H9 (cell line): ENCODE data around the gene BANF1. TPM values are rescaled to one million over a fixed set of nuclear protein-coding genes. Genes with fewer than 3 reads are reported as not detected.

ENCODE experiments used
- DNase-seq: peaks from one replicate; pipeline ENCODE4 v3.0.0-alpha.2; 2017
- H2AFZ ChIP-seq: one replicate; pipeline ENCODE4 v1.6.1; 2013; ENCODE audit warnings: mild to moderate bottlenecking, low read length, control low read depth, moderate library complexity
- H2AK5ac ChIP-seq: 2 replicates; pipeline ENCODE4 v1.6.1; 2013; ENCODE audit warnings: low read length, control low read depth, mixed read lengths; ENCODE audit not compliant: insufficient read length
- H2BK120ac ChIP-seq: one replicate; pipeline ENCODE4 v1.6.1; 2013; ENCODE audit warnings: low read depth, mild to moderate bottlenecking, low read length, control low read depth, inconsistent platforms; ENCODE audit not compliant: poor library complexity, severe bottlenecking
- H2BK12ac ChIP-seq: 2 replicates; pipeline ENCODE4 v1.6.1; 2013; ENCODE audit warnings: low read length, control low read depth, mixed read lengths, low read depth; ENCODE audit not compliant: insufficient read length
- H2BK15ac ChIP-seq: 2 replicates; pipeline ENCODE4 v1.6.1; 2013; ENCODE audit warnings: low read depth, low read length, control low read depth
- H2BK20ac ChIP-seq: one replicate; pipeline ENCODE4 v1.6.1; 2013; ENCODE audit warnings: low read depth, mild to moderate bottlenecking, low read length, control low read depth, inconsistent platforms; ENCODE audit not compliant: poor library complexity, severe bottlenecking
- H2BK5ac ChIP-seq: 2 replicates; pipeline ENCODE4 v1.6.1; 2013; ENCODE audit warnings: low read length, control low read depth, mixed read lengths; ENCODE audit not compliant: insufficient read length
- H3K14ac ChIP-seq: 2 replicates; pipeline ENCODE4 v1.6.1; 2013; ENCODE audit warnings: low read length, control low read depth; ENCODE audit not compliant: insufficient read depth
- H3K18ac ChIP-seq: 2 replicates; pipeline ENCODE4 v1.6.1; 2013; ENCODE audit warnings: low read depth, mild to moderate bottlenecking, mixed read lengths, low read length, control low read depth; ENCODE audit not compliant: insufficient read length
- H3K23ac ChIP-seq: 2 replicates; pipeline ENCODE4 v1.6.1; 2013; ENCODE audit warnings: low read length, control low read depth, mixed read lengths, low read depth; ENCODE audit not compliant: insufficient read length
- H3K23me2 ChIP-seq: 2 replicates; pipeline ENCODE4 v1.6.1; 2013; ENCODE audit warnings: low read depth, mild to moderate bottlenecking, mixed read lengths, low read length, control low read depth; ENCODE audit not compliant: insufficient read length, poor library complexity, severe bottlenecking
- H3K27ac ChIP-seq: 2 replicates; pipeline ENCODE4 v1.5.1; 2013; ENCODE audit warnings: low read length, control low read depth, mixed read lengths, low read depth; ENCODE audit not compliant: insufficient read length
- H3K27me3 ChIP-seq: 2 replicates; pipeline ENCODE4 v1.6.1; 2013; ENCODE audit warnings: low read length, control low read depth, inconsistent platforms; ENCODE audit not compliant: insufficient read depth
- H3K4ac ChIP-seq: 2 replicates; pipeline ENCODE4 v1.6.1; 2013; ENCODE audit warnings: low read depth, mild to moderate bottlenecking, control low read depth, inconsistent platforms, low read length, moderate library complexity
- H3K4me1 ChIP-seq: 2 replicates; pipeline ENCODE4 v1.6.1; 2013; ENCODE audit warnings: low read length, control low read depth, inconsistent platforms; ENCODE audit not compliant: insufficient read depth
- H3K4me2 ChIP-seq: 2 replicates; pipeline ENCODE4 v1.6.1; 2013; ENCODE audit warnings: low read length, control low read depth, mixed read lengths; ENCODE audit not compliant: insufficient read length, insufficient read depth
- H3K56ac ChIP-seq: 2 replicates; pipeline ENCODE4 v1.6.1; 2013; ENCODE audit warnings: low read depth, mild to moderate bottlenecking, mixed read lengths, low read length, control low read depth; ENCODE audit not compliant: insufficient read length
- H3K79me1 ChIP-seq: 2 replicates; pipeline ENCODE4 v1.6.1; 2013; ENCODE audit warnings: low read depth, mild to moderate bottlenecking, moderate library complexity, low read length, control low read depth, inconsistent platforms; ENCODE audit not compliant: insufficient read depth, poor library complexity, severe bottlenecking
- H3K79me2 ChIP-seq: 2 replicates; pipeline ENCODE4 v1.6.1; 2013; ENCODE audit warnings: low read length, control low read depth, inconsistent platforms; ENCODE audit not compliant: insufficient read depth
- H3K9ac ChIP-seq: 2 replicates; pipeline ENCODE4 v1.6.1; 2013; ENCODE audit warnings: low read length, control low read depth, mixed read lengths; ENCODE audit not compliant: insufficient read length; ENCODE audit errors: extremely low read depth
- H3K9me3 ChIP-seq: one replicate; pipeline ENCODE4 v1.6.1; 2013; ENCODE audit warnings: low read depth, low read length, inconsistent platforms; ENCODE audit not compliant: control insufficient read depth
- H3T11ph ChIP-seq: one replicate; pipeline ENCODE4 v1.6.1; 2013; ENCODE audit warnings: mild to moderate bottlenecking, low read length, control low read depth, inconsistent platforms
- H4K20me1 ChIP-seq: one replicate; pipeline ENCODE4 v1.6.1; 2013; ENCODE audit not compliant: control insufficient read depth, insufficient read length, insufficient read depth
- H4K5ac ChIP-seq: 2 replicates; pipeline ENCODE4 v1.6.1; 2013; ENCODE audit warnings: low read depth, mild to moderate bottlenecking, mixed read lengths, low read length, control low read depth; ENCODE audit not compliant: insufficient read length
- H4K8ac ChIP-seq: replicated peaks from 2 replicates; pipeline ENCODE4 v1.6.1; 2013; ENCODE audit warnings: low read length, control low read depth, mixed read lengths, low read depth; ENCODE audit not compliant: insufficient read length
- H4K91ac ChIP-seq: 2 replicates; pipeline ENCODE4 v1.6.1; 2013; ENCODE audit warnings: low read depth, mild to moderate bottlenecking, moderate library complexity, mixed read lengths, low read length, control low read depth; ENCODE audit not compliant: insufficient read length
- H3K27ac Mint-ChIP-seq, 3 experiments: 2 replicates in 2 of 3; 3 replicates in 1 of 3; pipeline ENCODE4 v1.8.0; 2020 to 2021; ENCODE audit warnings: mixed read lengths in 3 of 3, mild to moderate bottlenecking in 1 of 3, moderate library complexity in 1 of 3
- H3K27me3 Mint-ChIP-seq: 2 replicates; pipeline ENCODE4 v1.8.0; 2021; ENCODE audit warnings: low read depth, mild to moderate bottlenecking, moderate library complexity, mixed read lengths
- H3K36me3 Mint-ChIP-seq, 3 experiments: 2 replicates in 2 of 3; 3 replicates in 1 of 3; pipeline ENCODE4 v1.8.0; 2020 to 2021; ENCODE audit warnings: low read depth in 3 of 3, mixed read lengths in 3 of 3; ENCODE audit not compliant: insufficient read depth in 1 of 3
- H3K4me1 Mint-ChIP-seq, 2 experiments: 2 replicates each; pipeline ENCODE4 v1.8.0; 2020; ENCODE audit warnings: mixed read lengths in 2 of 2
- H3K4me3 Mint-ChIP-seq, 2 experiments: 2 replicates in 1 of 2; 3 replicates in 1 of 2; pipeline ENCODE4 v1.8.0; 2020 to 2021; ENCODE audit warnings: mild to moderate bottlenecking in 2 of 2, mixed read lengths in 2 of 2, moderate library complexity in 1 of 2
- H3K9me3 Mint-ChIP-seq, 2 experiments: 2 replicates in 1 of 2; 3 replicates in 1 of 2; pipeline ENCODE4 v1.8.0; 2020; ENCODE audit warnings: mild to moderate bottlenecking in 2 of 2, mixed read lengths in 2 of 2, moderate library complexity in 1 of 2
- WGBS: extraction: QIAGEN DNeasy Blood & Tissue Kit; methylation state at CpG from one replicate; pipeline ENCODE4 v1.1.7; 2013; ENCODE audit warnings: missing lambda C conversion rate, low lambda C conversion rate, mixed read lengths; ENCODE audit not compliant: insufficient read length; ENCODE audit errors: extremely low coverage; 5-methylcytosine and 5-hydroxymethylcytosine counted together
- total RNA-seq: library from RNA; stranded (reverse); gene quantifications from 2 replicates; pipeline ENCODE4 v1.2.1, GENCODE V29; 2021
- TF ChIP-seq, protein P1 (sequence below): fragments of 200-600 bp; sonication (generic); conservative IDR thresholded peaks from 3 replicates; pipeline ENCODE4 v1.8.0; 2021; ENCODE audit warnings: antibody characterized with exemption, mild to moderate bottlenecking

BANF1 gene
- total RNA-seq, 1 experiment from 2014 or later = 346 TPM

DNA sequence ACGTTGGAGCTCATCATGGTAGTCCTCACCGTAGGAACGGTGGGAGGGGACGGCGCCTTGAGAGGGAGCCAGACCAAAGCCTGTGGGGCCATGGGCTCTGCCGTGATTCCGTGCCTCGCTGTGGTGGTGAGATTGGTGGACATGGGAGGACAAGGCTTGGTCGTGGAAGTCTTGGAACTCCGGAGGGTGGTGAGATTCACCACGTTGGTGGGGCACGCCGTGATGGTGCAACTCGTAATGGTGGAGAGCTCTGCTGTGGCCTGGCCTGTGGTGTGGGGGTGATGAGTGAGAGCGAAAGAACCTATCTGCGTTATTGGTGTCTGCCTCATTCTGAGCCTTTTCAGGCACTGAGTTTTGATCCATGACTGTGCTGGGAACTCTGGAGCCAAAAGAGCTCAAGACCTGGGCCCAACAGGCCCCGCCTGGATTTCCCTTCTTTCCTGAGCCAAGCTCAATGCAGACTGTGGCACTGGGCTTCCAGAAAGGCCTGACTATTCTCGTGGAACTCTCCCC, 23.8 kb downstream of the BANF1 start, which contains the start of gene CATSPER1:
CATSPER1 (minus strand) TSS at position 463 of the 513 bp plus-strand sequence; CDS start at position 363, 100 bp downstream.
- H3K9ac ChIP-seq = no peak within 1 kb of the TSS
- TF ChIP-seq, protein P1, sequence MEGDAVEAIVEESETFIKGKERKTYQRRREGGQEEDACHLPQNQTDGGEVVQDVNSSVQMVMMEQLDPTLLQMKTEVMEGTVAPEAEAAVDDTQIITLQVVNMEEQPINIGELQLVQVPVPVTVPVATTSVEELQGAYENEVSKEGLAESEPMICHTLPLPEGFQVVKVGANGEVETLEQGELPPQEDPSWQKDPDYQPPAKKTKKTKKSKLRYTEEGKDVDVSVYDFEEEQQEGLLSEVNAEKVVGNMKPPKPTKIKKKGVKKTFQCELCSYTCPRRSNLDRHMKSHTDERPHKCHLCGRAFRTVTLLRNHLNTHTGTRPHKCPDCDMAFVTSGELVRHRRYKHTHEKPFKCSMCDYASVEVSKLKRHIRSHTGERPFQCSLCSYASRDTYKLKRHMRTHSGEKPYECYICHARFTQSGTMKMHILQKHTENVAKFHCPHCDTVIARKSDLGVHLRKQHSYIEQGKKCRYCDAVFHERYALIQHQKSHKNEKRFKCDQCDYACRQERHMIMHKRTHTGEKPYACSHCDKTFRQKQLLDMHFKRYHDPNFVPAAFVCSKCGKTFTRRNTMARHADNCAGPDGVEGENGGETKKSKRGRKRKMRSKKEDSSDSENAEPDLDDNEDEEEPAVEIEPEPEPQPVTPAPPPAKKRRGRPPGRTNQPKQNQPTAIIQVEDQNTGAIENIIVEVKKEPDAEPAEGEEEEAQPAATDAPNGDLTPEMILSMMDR = no peak
- no peak within 1 kb of the TSS for H4K8ac ChIP-seq
- no peak within 1 kb of the TSS for H2BK20ac ChIP-seq
- H3K27ac ChIP-seq = no peak within 1 kb of the TSS
- no peak within 1 kb of the TSS for H3K23ac ChIP-seq
- Mint-ChIP-seq H3K9me3 (no peaks in the 10 kb centered on the region; a peak in 1 of 5 replicates), H3K36me3 (no peaks in the 10 kb centered on the region), H3K27me3 (peaks cover 51% of the 10 kb centered on the region), H3K4me3 (no peak within 1 kb of the TSS; a peak in 1 of 5 replicates), H3K27ac (no peak within 1 kb of the TSS; a peak in 1 of 7 replicates), H3K4me1 (peaks cover 0 to 3% of the 10 kb centered on the region in 2 experiments; a peak in 3 of 4 replicates)
- no peaks in the 10 kb centered on the region for H3K79me1 ChIP-seq
- no peak within 1 kb of the TSS for H4K5ac ChIP-seq
- no peak within 1 kb of the TSS for H2BK5ac ChIP-seq
- H2BK120ac ChIP-seq = no peak within 1 kb of the TSS
- DNase-seq = no peak
- H3K27me3 ChIP-seq = no peaks in the 10 kb centered on the region; the same call in 1 of the 2 replicates
- H2BK12ac ChIP-seq = no peak within 1 kb of the TSS
- no peak within 1 kb of the TSS for H2AFZ ChIP-seq
- H3K4me1 ChIP-seq = no peaks in the 10 kb centered on the region
- no peak within 1 kb of the TSS for H3K4ac ChIP-seq
- no peaks in the 10 kb centered on the region for H4K20me1 ChIP-seq
- no peak within 1 kb of the TSS; the same call in 1 of the 2 replicates for H2BK15ac ChIP-seq
- no peak within 1 kb of the TSS for H2AK5ac ChIP-seq
- no peaks in the 10 kb centered on the region for H3K23me2 ChIP-seq
- H4K91ac ChIP-seq = no peak within 1 kb of the TSS
- no peak within 1 kb of the TSS for H3K56ac ChIP-seq
- H3K79me2 ChIP-seq = no peaks in the 10 kb centered on the region
- no CpG with 5 or more reads among the region's 18 CpGs for WGBS
- H3T11ph ChIP-seq = no peak within 1 kb of the TSS
- no peak within 1 kb of the TSS for H3K4me2 ChIP-seq
- no peak within 1 kb of the TSS for H3K18ac ChIP-seq
- H3K9me3 ChIP-seq = no peaks in the 10 kb centered on the region
- no peak within 1 kb of the TSS for H3K14ac ChIP-seq
